Spleen (tissue), 11 donors: ENCODE data around the gene TTLL11. TPM values are rescaled to one million over a fixed set of nuclear protein-coding genes. Genes with fewer than 3 reads are reported as not detected.

Source experiments
- DNase-seq: peaks from one replicate; pipeline ENCODE4 v3.0.0-alpha.2; 2020
- H3K27ac ChIP-seq, 8 donors: fragments of 200-600 bp; sonication (generic) in 7 of 8; 1 replicate in 4 of 8; 2 replicates in 4 of 8; pipeline versions ENCODE4 v1.5.0 to v1.8.0; 2016 to 2021; ENCODE audit warnings: inconsistent platforms in 4 of 8, mild to moderate bottlenecking in 4 of 8, moderate library complexity in 1 of 8
- H3K27me3 ChIP-seq, 7 donors: fragments of 200-600 bp; sonication (generic) in 6 of 7; replicated peaks in 1 of 7; 1 replicate in 4 of 7; 2 replicates in 3 of 7; pipeline versions ENCODE4 v1.5.0 to v1.8.0; 2016 to 2021; ENCODE audit warnings: inconsistent platforms in 3 of 7, mild to moderate bottlenecking in 1 of 7
- H3K36me3 ChIP-seq, 6 donors: fragments of 200-600 bp; sonication (generic) in 5 of 6; 1 replicate in 4 of 6; 2 replicates in 2 of 6; pipeline versions ENCODE4 v1.5.0 to v1.8.0; 2016 to 2021; ENCODE audit warnings: inconsistent platforms in 2 of 6
- H3K4me1 ChIP-seq, 6 donors: fragments of 200-600 bp; sonication (generic) in 5 of 6; 1 replicate in 3 of 6; 2 replicates in 3 of 6; pipeline versions ENCODE4 v1.5.0 to v1.8.0; 2016 to 2021; ENCODE audit warnings: inconsistent platforms in 3 of 6
- H3K4me3 ChIP-seq, 8 donors: fragments of 200-600 bp; sonication (generic) in 7 of 8; 1 replicate in 4 of 8; 2 replicates in 4 of 8; pipeline versions ENCODE4 v1.5.0 to v1.8.0; 2016 to 2021; ENCODE audit warnings: inconsistent platforms in 4 of 8, mild to moderate bottlenecking in 4 of 8, moderate library complexity in 2 of 8
- H3K9me3 ChIP-seq, 8 donors: fragments of 200-600 bp; sonication (generic) in 7 of 8; 1 replicate in 4 of 8; 2 replicates in 4 of 8; pipeline versions ENCODE4 v1.5.0 to v1.8.0; 2016 to 2021; ENCODE audit warnings: inconsistent platforms in 4 of 8
- POLR2A ChIP-seq, 3 donors: fragments of 450-650 bp; IDR thresholded peaks; one replicate each; pipeline ENCODE4 v1.5.1; 2017; ENCODE audit warnings: antibody characterized with exemption in 3 of 3, mild to moderate bottlenecking in 1 of 3
- POLR2AphosphoS5 ChIP-seq, 3 donors: sonication (generic); formaldehyde crosslinking; IDR thresholded peaks; one replicate each; pipeline ENCODE4 v1.5.1; 2017; ENCODE audit warnings: antibody characterized with exemption in 3 of 3
- WGBS, 5 donors: extraction: QIAGEN DNeasy Blood & Tissue Kit in 3 of 5; methylation state at CpG; one replicate each; pipeline versions ENCODE4 v1.1.5 to v1.1.7; 2013 to 2018; 5-methylcytosine and 5-hydroxymethylcytosine counted together
- intact Hi-C: fragments of 100-400 bp; cut with DNase I; formaldehyde crosslinking; loops from one replicate; pipeline ENCODE4 v1.15.0; 2023; ENCODE audit warnings: low total_unique reads
- polyA plus RNA-seq, 3 donors: library from polyadenylated mRNA; stranded (reverse); fragments of 200-250 nt; gene quantifications; one replicate each; pipeline ENCODE4 v1.2.1, GENCODE V29; 2013
- total RNA-seq, 7 donors: library from RNA; depleted of rRNA in 3 of 7; stranded (reverse); fragments of >200 nt in 3 of 7; fragmentation: NEBNext Ultra II Directional in 4 of 7; extraction: Animal tissue kit (Norgen Biotek cat#: 25700) in 4 of 7; gene quantifications; one replicate each; pipeline versions ENCODE4 v1.1.0 to v1.2.1, GENCODE V29; 2016 to 2021
- TF ChIP-seq, protein P1 (sequence below), 11 experiments: fragments of 200-600 bp in 7 of 11; fragments of 450-650 bp in 4 of 11; sonication (generic) in 4 of 11; IDR thresholded peaks in 8 of 11; conservative IDR thresholded peaks in 3 of 11; 1 replicate in 7 of 11; 2 replicates in 4 of 11; pipeline versions ENCODE4 v1.4.0 to v1.8.0; 2016 to 2021; ENCODE audit warnings: antibody characterized with exemption in 11 of 11, inconsistent platforms in 4 of 11, mild to moderate bottlenecking in 1 of 11
- donor health status: healthy with polysubstance abuse.
- donor health status: DM: no; HTN: no; CAD: no; lungs with moderate emphysema.
- donor health status: DM: no; HTN: no; CAD: no.
- donor health status: Bipolar disorder and iron deficiency.
- donor health status: healthy.
- donor health status: DM: no; HTN: no; CAD: no.
- donor health status: DM: yes; HTN: yes; CAD: no.

Gene TTLL11
- total and polyA plus RNA-seq, 10 donors = 1.6 to 12.8 (median 7.3) TPM

DNA sequence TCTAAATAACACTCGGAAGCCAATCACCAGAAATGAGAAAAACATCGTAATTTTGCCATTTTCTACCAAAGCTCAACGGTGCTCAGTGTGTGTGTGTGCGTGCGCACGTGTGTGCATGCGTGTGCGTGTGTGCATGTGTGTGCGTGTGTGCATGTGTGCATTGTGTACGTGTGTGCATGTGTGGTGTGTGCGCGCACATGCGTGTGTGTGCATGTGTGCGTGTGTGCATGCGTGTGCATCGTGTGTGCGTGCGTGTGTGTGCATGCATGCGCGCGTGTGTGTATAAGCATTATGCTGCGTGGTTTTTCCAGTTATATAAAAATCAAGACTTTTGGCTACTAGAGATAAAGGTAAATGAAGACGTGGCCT, 276.7 kb downstream of the TTLL11 start:
- H3K9me3 ChIP-seq = no peaks in the 10 kb centered on the region
- no peak overlapping the region for H3K4me3 ChIP-seq
- WGBS, 5 donors = 86 to 96% (median 90%) methylated on average over 23 of the region's 23 CpGs
- no peak for DNase-seq
- H3K4me1 ChIP-seq = peaks cover 0 to 13% (median 4%) of the 10 kb centered on the region in 6 donors
- no peak overlapping the region for H3K27ac ChIP-seq
- H3K27me3 ChIP-seq = no peaks in the 10 kb centered on the region
- H3K36me3 ChIP-seq = no peaks in the 10 kb centered on the region
- intact Hi-C loops = no loop called here
- TF ChIP-seq POLR2A (IDR thresholded peaks at IDR 0.05) (no peak), POLR2AphosphoS5 (IDR thresholded peaks at IDR 0.05) (no peak)
- TF ChIP-seq, protein P1, sequence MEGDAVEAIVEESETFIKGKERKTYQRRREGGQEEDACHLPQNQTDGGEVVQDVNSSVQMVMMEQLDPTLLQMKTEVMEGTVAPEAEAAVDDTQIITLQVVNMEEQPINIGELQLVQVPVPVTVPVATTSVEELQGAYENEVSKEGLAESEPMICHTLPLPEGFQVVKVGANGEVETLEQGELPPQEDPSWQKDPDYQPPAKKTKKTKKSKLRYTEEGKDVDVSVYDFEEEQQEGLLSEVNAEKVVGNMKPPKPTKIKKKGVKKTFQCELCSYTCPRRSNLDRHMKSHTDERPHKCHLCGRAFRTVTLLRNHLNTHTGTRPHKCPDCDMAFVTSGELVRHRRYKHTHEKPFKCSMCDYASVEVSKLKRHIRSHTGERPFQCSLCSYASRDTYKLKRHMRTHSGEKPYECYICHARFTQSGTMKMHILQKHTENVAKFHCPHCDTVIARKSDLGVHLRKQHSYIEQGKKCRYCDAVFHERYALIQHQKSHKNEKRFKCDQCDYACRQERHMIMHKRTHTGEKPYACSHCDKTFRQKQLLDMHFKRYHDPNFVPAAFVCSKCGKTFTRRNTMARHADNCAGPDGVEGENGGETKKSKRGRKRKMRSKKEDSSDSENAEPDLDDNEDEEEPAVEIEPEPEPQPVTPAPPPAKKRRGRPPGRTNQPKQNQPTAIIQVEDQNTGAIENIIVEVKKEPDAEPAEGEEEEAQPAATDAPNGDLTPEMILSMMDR (IDR thresholded peaks at IDR 0.05 in 8 of 11, conservative IDR thresholded peaks at IDR 0.05 in 3 of 11) = no peak

- Histone ChIP-seq H3K4me3 (no peak overlapping the region), H3K36me3 (no peaks in the 10 kb centered on the region), H3K27me3 (no peaks in the 10 kb centered on the region), H3K27ac (no peak overlapping the region), H3K9me3 (no peaks in the 10 kb centered on the region), H3K4me1 (peaks cover 0 to 11% (median 4%) of the 10 kb centered on the region in 6 donors)
- WGBS, 5 donors = 88 to 93% (median 90%) methylated on average over 31 of the region's 31 CpGs
- TF ChIP-seq POLR2AphosphoS5 (IDR thresholded peaks at IDR 0.05) (no peak), POLR2A (IDR thresholded peaks at IDR 0.05) (no peak)
- TF ChIP-seq, protein P1 (IDR thresholded peaks at IDR 0.05 in 8 of 11, conservative IDR thresholded peaks at IDR 0.05 in 3 of 11) = no peak
- intact Hi-C loops = no loop called here
- DNase-seq = no peak
Observed at GRCh38 chr9:121815546-121816448, 277.3 kb downstream of the TTLL11 start.

DNA sequence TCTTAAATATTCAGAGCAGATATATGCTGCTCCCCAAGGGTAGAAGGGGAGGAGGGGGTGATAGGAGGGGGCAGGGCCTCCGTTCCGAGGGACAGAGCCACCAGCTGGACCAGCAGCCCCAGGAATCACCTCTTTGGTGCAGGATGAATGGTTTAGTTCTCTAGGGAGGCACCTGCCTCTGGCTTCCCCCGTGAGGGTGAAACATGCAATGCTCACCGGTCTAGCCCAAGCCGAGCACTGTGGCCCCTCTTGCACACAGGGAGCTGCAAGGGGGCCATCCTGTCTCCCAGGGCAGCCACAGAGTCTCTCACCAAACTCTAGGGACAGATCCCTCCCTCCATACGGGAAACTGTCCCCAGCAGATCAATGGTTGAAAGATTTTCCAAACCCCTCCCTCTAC, 278.0 kb downstream of the TTLL11 start:
- no peak overlapping the region for H3K27ac ChIP-seq
- intact Hi-C loops = no loop called here
- H3K27me3 ChIP-seq = no peaks in the 10 kb centered on the region
- WGBS, 5 donors = 80 to 93% (median 87%) methylated on average over 5 to 6 of the region's 6 CpGs
- peaks cover 0 to 8% (median 3%) of the 10 kb centered on the region in 6 donors for H3K4me1 ChIP-seq
- H3K36me3 ChIP-seq = no peaks in the 10 kb centered on the region
- no peak for DNase-seq
- H3K9me3 ChIP-seq = no peaks in the 10 kb centered on the region
- TF ChIP-seq, protein P1 (IDR thresholded peaks at IDR 0.05 in 8 of 11, conservative IDR thresholded peaks at IDR 0.05 in 3 of 11) = no peak
- no peak for TF ChIP-seq POLR2AphosphoS5 (IDR thresholded peaks at IDR 0.05)
- TF ChIP-seq POLR2A (IDR thresholded peaks at IDR 0.05) = no peak
- no peak overlapping the region for H3K4me3 ChIP-seq

DNA sequence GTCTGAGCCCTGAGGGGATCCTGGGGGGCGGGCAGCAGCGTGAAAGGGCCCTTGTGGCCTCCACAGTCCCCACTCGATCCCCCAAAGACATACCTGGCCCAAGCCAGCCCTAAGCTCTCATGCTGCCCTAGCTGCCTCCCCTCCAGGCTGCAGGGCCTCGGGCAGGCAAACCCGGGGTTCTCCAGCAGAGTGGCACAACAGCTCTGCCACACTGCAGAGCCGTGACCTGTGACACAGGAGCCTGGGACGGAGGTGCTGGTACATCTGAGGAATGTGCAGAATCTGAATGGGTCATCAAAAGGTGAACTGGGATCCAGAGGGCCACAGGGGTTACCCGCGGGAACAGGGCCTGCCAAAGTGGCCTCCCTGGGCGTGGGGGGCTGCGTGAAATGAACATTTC, 278.5 kb downstream of the TTLL11 start:
- no peaks in the 10 kb centered on the region for H3K9me3 ChIP-seq
- no peak overlapping the region for H3K4me3 ChIP-seq
- no peak for DNase-seq
- H3K36me3 ChIP-seq = no peaks in the 10 kb centered on the region
- no peaks in the 10 kb centered on the region for H3K27me3 ChIP-seq
- WGBS, 5 donors = 84 to 92% (median 88%) methylated on average over 10 to 11 of the region's 11 CpGs
- peaks cover 0 to 3% (median 1%) of the 10 kb centered on the region in 6 donors for H3K4me1 ChIP-seq
- intact Hi-C loops = no loop called here
- TF ChIP-seq, protein P1 (IDR thresholded peaks at IDR 0.05 in 8 of 11, conservative IDR thresholded peaks at IDR 0.05 in 3 of 11) = no peak
- no peak for TF ChIP-seq POLR2A (IDR thresholded peaks at IDR 0.05)
- TF ChIP-seq POLR2AphosphoS5 (IDR thresholded peaks at IDR 0.05) = no peak
- no peak overlapping the region for H3K27ac ChIP-seq
